Measurements from ENCODE around the gene EPHA6.
"Not testable (repeated sequence)": the region's sequence is repeated elsewhere in the genome, so short reads cannot be mapped to it uniquely, and the experiment has no call there.

EPHA6 gene

DNA sequence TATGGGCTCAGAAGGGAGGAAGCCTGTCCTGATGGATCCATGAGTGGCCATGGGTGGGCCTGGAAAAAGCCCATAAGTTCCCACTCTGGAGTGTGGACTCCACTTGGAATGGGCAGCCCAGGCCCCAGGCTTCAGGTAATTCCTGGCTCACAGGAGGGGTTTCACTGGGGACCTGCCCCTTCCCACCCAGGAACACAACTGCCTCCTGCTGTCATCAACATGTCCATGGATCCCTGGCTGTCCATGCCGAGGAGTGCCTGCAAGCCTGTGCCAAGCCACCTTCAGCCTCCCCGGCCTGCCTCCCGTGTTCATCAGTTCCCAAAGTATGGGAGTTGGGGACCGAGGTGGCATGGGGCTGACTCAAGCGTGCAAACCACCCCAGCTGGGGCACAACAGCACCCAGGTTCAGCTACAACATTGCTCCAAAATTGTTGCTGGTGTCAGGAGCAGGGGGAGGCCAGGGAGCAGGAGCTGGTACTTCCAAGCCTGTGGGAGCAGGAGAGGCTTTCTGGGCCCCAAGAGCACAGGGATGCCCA lies 479.3 kb downstream of the EPHA6 start:
- DNase-seq, result no peak

DNA sequence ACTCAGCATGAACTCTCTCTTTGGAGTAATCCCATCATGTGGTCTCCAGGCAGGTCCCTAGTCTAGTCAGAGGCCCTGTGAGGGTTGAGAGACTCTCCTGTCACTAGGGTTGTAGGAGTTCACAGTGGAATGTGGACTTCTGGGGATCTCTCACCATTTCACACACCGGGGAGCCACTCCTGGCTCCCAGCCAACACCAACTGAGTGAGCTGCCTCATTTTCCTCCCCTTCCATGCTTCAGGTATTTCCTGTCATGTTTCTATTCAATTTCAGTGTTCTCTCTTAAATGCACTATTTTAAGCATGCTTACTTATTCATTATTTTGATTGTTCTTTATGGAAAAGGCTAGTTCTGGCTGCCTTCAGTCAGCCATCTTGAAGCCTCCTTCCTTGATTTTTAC lies 482.6 kb downstream of the EPHA6 start:
- no peak for DNase-seq

DNA sequence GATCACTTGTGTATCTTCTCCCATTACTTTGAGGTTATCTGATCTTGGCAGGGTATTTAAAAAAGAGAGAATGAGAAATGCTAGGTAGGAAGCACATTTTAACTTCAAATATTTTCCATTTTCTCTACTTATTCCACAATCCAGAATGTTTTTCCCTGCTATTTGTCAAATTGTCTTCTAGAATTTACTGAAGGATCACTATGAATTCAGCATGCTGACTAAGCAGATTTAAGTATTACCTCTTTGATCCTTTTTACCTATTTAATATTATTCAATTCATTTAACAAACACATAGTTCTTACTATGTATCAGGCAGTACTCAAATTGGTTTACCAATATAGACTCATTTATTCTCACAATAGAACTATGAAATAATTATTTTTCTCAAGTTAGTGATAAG lies 486.7 kb downstream of the EPHA6 start:
- DNase-seq, result no peak

DNA sequence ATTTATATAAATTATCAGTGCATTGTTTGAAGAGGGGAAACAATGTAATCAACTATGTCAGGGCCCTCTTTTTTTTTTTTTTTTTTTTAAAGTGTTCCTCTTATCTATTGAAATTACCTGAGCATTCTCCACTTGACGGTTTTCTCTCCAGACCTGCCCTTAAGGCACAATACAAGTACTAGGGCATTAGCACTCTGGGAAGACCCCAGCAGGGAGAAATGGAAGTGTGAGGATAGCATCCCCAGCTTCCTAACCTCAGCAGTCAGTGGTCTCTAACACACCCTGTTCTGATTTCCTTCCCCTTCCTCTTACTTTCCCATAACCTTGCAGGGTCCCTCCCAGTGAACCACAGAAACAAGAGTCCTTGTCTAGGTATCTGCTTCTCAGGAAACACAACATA lies 491.8 kb downstream of the EPHA6 start:
- DNase-seq, result no peak

DNA sequence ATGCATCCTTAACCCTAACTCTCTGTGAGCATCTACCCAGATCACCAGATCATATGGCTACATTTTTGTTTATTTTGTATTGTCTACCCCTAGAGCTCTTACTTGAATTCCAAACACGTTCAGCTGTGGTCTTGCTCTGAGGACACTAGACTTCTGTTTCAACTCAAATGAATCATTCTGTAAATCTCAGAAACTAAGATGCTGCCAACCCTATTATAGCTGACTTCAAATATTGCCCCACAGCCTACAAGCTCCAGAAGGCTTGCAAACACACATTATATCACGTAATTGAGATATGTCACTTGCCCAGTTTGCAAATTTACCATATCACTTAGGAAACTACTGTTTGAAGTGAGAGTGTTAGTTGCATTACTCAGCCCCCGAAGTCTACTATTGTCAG lies 524.0 kb downstream of the EPHA6 start:
- DNase-seq, result no peak

DNA sequence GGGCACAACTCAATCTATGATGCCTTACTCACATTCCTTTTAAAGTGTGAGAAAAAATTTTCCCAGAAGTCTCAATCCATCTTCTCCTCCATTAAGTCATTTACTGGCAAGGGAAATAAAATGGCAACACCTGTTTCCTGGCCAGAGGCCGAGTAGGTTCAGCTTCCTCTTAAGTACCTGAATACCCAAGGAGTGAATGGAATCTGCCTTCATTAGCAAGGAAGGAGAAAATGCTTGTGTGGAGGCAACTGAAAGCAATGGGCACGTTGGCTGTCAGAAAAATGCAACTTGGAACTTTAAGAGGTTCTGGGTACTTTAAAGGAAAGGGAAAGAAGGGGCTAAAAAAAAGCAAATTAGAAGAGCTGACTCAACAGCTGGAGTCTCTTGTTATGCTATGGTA lies 526.5 kb downstream of the EPHA6 start:
- DNase-seq, result no peak

DNA sequence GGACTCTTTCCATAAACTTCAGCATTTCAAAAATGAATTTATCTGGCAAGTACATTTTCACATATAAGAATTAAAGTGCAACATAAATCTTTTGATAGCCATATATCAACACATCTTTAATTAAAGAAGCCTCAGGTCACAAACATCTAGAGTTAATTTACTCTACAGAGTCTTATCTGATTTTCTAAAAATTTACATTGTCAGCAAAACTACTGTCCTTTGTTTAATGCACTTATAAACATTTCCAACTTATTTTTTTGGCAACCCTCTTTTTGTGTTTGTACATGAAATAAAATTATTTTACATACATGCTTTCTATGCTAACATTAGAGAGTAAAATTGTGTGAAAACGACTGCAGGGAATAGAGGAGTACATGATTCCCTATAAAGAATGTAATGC lies 533.4 kb downstream of the EPHA6 start:
- DNase-seq, result no peak

DNA sequence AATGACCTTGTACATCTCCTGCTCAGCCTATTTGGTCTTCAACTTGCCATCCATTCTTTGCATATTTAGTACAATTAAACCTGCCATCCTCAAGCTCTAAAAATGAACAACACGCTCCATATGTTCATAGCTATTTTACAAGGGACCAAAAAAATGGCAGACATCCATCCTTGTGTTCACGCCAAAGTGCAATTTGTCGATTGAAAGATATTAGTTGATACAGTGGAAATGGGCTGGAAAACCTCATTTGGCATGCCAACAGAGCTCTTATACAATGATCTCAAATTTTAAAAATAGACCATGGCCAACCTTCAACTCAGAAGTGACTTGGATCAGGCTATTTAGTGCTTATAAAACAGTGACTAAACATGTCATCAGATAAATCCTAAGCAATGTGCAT lies 536.6 kb downstream of the EPHA6 start:
- DNase-seq, result no peak

DNA sequence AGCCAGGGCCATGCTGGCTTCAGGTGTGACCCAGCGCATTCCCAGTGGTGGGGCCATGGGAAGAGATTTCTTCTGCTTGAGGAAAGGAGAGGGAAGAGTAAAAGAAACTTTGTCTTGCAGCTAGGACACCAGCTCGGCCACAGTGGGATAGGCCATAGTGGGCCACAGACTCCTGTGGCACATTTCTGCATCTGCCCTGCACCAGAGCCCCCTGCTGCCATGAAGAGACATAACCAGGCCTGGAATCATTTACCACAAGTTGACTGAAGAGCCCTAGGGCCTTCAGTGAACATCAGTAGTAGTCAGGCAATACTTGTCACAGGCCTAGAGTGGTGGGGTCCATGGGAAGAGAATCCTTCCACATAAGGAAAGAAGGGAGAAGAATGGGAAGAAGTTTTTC lies 538.8 kb downstream of the EPHA6 start:
- no peak for DNase-seq

DNA sequence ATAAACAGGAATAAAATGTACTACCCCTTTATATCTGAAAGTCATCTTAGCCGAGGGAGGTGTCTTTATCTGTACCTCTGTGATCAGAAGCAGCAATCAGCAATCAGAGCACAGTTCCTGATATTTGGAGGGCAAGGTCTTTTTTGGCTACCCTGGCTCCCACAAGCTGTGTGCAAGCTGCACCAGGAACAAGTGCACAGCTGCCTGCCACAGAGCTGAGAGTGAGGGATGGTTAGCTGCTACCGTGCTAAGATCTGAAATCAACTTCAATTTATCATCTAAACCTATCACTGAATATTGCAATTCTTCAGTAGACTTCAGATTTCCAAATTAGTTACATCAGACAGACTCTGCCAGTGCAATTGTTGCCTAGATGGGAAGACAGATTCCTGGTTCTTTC lies 545.6 kb downstream of the EPHA6 start:
- no peak for DNase-seq

DNA sequence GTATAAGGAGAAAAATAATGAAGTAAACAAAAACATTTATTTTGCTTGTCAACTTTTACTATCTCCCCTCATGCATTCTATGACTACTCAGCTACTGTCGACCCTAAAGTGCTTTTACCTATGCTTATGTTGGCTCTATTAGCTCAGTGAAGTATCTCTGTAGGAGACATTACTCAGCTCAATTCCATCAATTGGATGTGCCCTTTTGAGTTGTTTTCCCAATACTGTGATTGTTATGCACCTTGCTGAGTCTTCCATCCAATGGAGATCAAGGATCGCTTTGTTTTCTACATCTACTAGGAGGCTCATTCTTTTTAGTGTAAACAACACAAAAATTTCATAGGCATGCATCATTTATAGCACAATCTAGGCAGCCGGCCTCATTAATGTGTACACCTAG lies 546.4 kb downstream of the EPHA6 start:
- no peak for DNase-seq

DNA sequence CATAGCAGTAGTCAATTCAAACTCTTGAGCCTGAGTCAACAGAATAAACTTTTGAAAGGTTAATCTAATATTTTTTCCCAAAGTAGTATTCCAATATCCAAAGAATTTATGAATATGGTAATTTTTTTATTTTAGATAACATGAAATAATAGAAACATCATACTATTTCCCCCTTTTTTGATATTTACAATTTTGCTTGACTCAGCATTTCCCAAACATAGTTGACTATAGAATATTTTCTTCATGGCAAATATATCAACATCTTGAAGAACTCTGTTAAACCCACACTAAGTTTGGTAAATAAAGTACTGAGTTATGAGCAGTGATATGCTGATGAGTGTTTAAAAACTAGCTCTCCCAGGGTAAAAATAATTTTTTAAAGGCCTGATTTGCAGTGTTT lies 570.2 kb downstream of the EPHA6 start:
- DNase-seq, result no peak

DNA sequence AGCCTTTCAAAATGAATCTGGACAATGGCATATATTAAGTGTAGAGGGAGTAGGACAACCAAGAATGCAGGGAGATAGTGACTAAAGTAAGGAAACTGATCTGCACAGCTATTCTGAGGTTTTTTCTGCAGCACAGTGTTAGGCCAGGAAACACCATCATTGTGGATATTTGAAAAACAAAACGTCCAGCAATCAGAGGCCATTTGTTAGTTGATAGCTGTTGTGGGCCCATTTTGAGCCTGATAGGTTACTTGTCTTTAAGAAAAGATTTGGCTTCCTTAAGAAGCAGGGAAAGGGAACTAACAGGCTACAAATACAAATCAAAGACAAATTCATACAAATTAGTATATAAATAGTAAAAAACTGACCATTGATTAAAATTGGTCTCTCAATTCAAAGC lies 574.4 kb downstream of the EPHA6 start:
- DNase-seq, result no peak

DNA sequence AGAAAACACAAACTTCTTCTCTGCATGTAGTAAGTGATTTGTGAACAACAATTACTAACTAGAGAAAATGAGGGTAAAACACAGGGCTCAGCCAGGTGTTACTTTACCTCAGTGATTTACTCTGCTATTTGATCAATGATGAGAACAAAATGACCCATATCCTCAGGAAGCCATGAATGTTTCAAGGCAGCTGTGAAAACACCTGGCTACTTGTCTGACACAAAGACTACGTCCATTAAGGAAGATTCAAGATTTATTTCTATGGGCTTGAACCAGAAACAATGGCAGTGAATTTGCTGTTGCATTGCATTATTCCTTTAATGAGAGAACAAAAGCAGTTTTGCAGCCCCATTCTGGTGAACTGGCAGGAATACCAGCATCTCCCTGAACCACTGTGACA lies 575.5 kb downstream of the EPHA6 start:
- DNase-seq, result no peak

DNA sequence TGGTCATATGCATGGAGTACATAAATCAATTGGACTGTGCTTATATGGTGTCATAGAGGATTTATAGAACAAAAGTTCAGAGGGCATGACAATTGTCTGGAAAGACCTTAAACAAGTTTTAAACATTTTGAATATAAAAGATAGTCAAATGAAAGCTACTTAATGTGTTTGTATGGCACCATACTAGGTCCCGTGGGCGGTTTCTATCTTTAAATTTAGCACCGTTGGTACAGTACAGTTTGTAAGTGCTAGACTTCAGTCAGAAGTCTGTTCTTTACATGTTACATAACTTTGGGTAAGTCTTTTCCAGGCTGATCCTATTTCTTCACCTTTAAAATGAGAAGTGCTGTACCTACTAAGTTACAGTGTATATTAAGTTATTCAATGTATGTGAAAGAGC lies 576.8 kb downstream of the EPHA6 start:
- DNase-seq, result no peak

DNA sequence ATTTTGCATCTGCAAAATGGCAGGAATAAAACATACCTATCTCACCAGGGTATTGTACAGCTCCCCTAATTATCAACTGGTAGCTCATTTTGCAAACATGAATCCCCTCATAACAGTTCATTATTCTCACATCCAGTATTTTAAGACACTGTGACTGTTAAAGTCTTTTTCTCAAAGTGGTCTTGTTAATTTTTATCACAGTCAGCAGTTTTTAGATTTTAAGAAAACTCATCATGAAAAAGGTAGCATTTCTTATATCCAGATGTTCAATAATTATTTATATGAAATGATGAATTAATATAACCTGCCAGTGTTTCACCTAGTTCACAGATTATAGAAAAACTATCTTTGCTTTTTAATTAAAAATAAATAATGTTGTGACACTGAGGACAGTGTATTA lies 595.2 kb downstream of the EPHA6 start:
- no peak for DNase-seq

DNA sequence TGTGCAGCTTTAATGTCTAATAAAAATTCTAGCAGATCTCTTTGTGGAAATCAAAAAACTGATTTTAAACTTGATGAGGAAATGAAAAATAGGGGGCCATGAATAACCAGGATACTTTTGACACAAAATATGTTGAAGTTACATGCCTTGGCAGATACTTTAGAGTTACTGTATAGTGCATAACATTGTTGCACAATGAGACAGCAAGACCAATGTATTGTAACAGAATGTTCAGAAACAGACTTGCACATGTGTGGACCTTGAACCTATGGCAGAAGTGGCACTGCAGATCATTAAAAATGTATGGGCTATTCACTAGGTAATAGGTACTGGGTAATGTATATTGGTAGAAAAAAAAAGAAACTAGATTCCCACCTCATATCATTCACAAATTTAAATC lies 607.2 kb downstream of the EPHA6 start:
- DNase-seq, result no peak

DNA sequence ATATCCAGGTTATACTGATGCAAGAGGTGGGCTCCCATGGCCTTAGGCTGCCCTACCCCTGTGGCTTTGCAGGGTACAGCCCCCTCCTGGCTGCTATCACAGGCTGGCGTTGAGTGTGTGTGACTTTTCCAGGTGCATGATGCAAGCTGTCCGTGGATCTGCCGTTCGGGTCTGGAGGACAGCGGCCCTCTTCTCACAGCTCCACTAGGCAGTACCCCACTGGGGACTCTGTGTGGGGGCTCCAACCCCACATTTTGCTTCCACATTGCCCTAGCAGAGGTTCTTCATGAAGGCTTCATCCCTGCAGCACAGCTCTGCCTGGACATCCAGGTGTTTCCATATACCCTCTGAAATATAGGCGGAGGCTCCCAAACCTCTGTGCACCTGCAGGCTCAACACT lies 610.6 kb downstream of the EPHA6 start:
- no peak for DNase-seq

DNA sequence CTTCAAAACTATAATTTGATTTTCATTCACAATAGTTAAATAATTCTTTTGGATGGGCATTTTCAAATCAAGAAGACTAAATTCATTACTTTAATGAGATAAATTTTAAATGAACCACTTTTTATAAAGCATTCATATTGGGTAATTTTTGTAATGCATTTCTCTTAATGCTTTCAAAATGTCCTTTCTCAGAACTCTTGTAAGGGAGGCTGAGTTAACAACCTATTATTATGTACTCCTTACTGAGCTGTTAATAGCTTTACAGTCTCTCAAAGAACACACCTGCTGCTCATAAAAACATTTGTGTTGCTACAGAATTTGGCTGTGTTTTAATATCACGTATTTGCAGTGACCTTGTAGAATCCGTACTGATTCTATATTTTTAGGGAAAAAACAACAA lies 616.2 kb downstream of the EPHA6 start:
- no peak for DNase-seq

DNA sequence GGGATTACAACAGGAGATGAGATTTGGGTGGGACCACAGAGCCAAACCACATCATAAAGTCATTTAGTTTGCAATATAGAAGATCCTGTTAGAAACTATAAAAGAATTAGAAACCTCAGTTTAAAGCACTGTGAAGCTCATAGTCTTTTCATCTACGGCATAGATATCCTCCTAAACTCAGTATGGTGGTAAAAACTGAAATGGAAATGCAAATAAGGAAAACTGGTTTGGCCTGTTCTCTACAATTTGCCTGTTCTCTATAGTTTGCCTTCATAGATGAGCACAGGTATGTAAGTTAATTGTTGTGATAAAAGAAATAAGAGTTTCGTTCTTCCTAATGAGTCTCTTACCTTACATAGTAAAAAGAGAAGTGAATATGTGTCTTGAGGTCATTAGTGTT lies 618.5 kb downstream of the EPHA6 start:
- DNase-seq, result no peak

DNA sequence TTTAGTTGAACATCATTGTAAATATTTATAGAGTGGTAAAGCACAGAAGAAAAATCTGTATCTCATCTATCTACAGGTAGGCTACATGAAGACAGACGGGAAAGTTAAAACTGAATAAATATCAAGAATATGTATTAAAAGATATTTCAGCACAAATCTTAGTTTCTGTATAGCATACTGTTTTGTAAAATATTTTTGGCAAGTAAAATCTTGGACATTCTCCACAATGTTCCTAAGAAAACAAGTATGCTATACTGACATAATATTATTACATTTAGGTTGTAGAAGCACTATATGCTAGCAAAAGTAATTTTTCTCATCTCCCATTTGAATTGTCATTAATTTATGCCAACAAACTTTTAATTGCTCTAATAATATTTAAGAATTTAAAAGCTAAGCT lies 623.7 kb downstream of the EPHA6 start:
- no peak for DNase-seq

DNA sequence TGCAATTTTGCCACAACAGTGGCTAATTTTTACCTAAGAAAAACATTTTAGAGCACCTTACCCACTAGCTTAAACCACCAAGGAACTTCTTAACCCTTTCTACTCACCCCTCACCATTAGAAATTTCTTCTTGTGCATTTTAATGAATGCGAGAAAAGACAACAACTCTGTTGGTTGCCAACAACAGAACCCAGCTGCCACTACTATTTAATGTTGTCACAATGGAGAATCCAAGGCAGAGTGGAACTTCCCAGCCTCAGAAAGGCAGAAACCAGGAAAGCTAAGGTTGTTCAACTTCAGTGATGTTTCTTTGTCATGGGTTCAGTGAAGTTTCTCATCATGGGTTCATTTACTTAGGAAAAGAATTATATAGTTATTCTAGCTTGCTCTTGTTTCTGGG lies 625.0 kb downstream of the EPHA6 start:
- DNase-seq, result no peak

DNA sequence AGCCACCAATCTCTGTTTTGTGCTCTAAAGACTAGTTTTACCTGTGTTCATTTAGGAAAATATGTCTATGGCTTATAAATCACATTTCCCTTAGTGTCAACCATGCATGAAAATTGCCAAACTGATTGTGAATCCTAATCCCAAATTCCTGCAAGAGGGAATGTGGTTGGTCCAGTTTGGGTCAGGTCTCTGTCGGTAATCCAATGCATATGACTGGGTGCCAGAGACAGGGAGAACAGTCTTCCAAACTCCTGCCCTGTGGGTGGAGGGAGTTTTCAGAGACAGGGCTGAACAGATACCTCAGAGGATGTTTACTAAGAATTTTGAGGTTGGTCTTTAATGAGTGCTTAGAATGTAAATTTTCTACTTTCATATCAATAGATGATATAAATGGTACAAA lies 649.6 kb downstream of the EPHA6 start:
- no peak for DNase-seq

DNA sequence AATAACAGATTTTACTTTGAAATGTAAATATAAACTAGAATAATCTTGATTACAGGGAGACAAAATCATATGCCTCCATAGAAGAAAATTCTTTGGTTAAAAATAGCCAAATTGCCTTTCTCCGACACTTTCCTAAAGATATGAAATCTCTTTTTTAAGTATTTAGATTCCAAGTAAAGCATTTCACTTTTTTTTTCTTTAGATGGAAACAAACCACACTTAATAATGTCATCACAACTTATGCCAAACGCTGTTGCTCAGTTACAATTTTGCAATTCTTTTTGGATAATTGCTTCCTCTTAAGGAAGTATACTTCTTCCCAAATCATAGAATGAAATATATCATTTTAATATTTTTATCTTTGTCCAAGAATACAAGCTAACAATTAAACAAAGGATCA lies 656.1 kb downstream of the EPHA6 start:
- no peak for DNase-seq

DNA sequence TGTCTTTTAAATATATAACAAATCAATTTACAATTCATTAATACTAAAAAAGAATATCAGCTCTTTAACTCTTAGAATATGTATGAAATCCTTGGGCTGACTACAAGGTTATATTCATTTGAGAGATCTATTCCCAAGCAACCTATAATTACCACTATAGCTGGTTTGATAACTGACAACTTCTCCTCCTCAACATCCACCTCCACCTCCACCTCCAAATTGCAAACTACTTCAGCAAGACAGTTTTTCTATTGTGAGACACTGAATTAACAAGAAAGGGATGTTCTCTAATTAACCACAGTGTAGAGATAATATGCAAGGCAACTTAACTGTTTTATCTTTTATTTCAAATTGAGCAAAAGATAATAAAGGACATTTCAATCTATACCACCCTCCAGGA lies 665.3 kb downstream of the EPHA6 start:
- no peak for DNase-seq

DNA sequence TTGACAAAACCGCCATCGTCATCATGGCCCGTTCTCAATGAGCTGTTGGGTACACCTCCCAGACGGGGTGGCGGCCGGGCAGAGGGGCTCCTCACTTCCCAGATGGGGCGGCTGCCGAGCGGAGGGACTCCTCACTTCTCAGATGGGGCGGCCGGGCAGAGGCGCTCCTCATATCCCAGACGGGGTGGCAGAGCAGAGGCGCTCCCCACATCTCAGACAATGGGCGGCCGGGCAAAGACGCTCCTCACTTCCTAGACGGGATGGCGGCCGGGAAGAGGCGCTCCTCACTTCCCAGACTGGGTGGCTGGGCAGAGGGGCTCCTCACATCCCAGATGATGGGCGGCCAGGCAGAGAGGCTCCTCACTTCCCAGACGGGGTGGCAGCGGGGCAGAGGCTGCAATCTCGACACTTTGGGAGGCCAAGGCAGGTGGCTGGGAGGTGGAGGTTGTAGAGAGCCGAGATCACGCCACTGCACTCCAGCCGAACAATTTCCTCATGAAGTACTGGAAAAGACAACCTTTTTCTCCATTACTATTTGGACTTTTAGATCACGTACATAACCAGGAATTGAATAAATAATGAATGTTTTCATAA lies 666.4 kb downstream of the EPHA6 start:
- not testable (repeated sequence) for DNase-seq

Data from EL (cell line).